ENCODE results near the gene HSP90AB1.

The HSP90AB1 gene

GRCh38 chr6:44237813-44238433 is 9.0 kb upstream of the HSP90AB1 start (continued):
- TF ChIP-seq AEBP2 (tag by site-specific recombination; IDR thresholded peaks at IDR 0.05; ENCODE audit: borderline replicate concordance), result no peak
- peak; percentile 49; the same call in 1 of the 2 replicates for TF ChIP-seq SP3 (tag by site-specific recombination; IDR thresholded peaks at IDR 0.05)
- TF ChIP-seq ZNF548 (tag by site-specific recombination; IDR thresholded peaks at IDR 0.05), result 0 out of 2 replicates have a peak, but pooled peaks have one; percentile 11
- peak; percentile 84 for TF ChIP-seq ZNF629 (tag by site-specific recombination; IDR thresholded peaks at IDR 0.05)
- no peak for TF ChIP-seq ZNF114 (tag by site-specific recombination; IDR thresholded peaks at IDR 0.05)
- peak; percentile 75 for TF ChIP-seq KLF16 (tag by site-specific recombination; IDR thresholded peaks at IDR 0.05)
- TF ChIP-seq ZNF133 (tag by site-specific recombination; IDR thresholded peaks at IDR 0.05), result no peak
- peak; percentile 23; the same call in 1 of the 2 replicates for TF ChIP-seq ZBTB6 (tag by site-specific recombination; IDR thresholded peaks at IDR 0.05)
- no peak for TF ChIP-seq ZNF175 (tag by site-specific recombination; IDR thresholded peaks at IDR 0.05)
- TF ChIP-seq ZNF561 (tag by site-specific recombination; IDR thresholded peaks at IDR 0.05; ENCODE audit: borderline replicate concordance), result no peak; the same call in 1 of the 2 replicates
- TF ChIP-seq ZBTB1 (tag by site-specific recombination; IDR thresholded peaks at IDR 0.05), result no peak; the same call in 1 of the 2 replicates
- TF ChIP-seq ZNF768 (tag by site-specific recombination; IDR thresholded peaks at IDR 0.05), result no peak
- TF ChIP-seq ZNF292 (tag by site-specific recombination; IDR thresholded peaks at IDR 0.05; ENCODE audit: borderline replicate concordance, low read depth), result no peak

GRCh38 chr6:44238687-44239350 is 8.1 kb upstream of the HSP90AB1 start:
- Histone ChIP-seq H3K4me3 (ENCODE audit: low read depth, low read length) (no peak overlapping the region), H3K9me3 (ENCODE audit: control insufficient read depth, insufficient read depth, low read depth, low read length) (no peaks in the 10 kb centered on the region), H3K36me3 (ENCODE audit: control insufficient read depth in 2 of 2, insufficient read depth in 1 of 2, low read length in 2 of 2) (peaks cover 2 to 19% of the 10 kb centered on the region in 2 experiments; a peak in 2 of 3 replicates), H3K27ac (ENCODE audit: extremely low read depth, low read depth, low read length) (no peak overlapping the region), H3K4me1 (ENCODE audit: control insufficient read depth, insufficient read depth, low read length) (peaks cover 4% of the 10 kb centered on the region; the same call in 1 of the 2 replicates)
- POLR2A ChIA-PET, result interaction anchor here (0.6 kb wide), 1 partner anchor 8 kb away, joined by 3 read pairs; the partner anchor contains the start of gene HSP90AB1
- CTCF ChIA-PET, result interaction anchor here (0.7 to 7.8 kb wide), 10 partner anchors 13 to 142 kb away, joined by 3 to 148 read pairs (median 11); partner anchors contain the start of genes SLC29A1 and SLC35B2
- TF ChIP-seq ZBTB11 (tag by site-specific recombination; conservative IDR thresholded peaks at IDR 0.05; ENCODE audit: low read depth) (no peak), INSM2 (tag by site-specific recombination; IDR thresholded peaks at IDR 0.05) (no peak), ZNF596 (tag by site-specific recombination; IDR thresholded peaks at IDR 0.05) (no peak), ZNF423 (tag by site-specific recombination; IDR thresholded peaks at IDR 0.05) (no peak), ZBTB1 (tag by site-specific recombination; IDR thresholded peaks at IDR 0.05) (no peak), ZNF600 (tag by site-specific recombination; IDR thresholded peaks at IDR 0.05) (peak; percentile 73), ZBTB17 (tag by site-specific recombination; IDR thresholded peaks at IDR 0.05) (peak; percentile 59; the same call in 1 of the 2 replicates), ZNF654 (tag by site-specific recombination; IDR thresholded peaks at IDR 0.05; ENCODE audit: low read depth) (no peak), OSR2 (tag by site-specific recombination; IDR thresholded peaks at IDR 0.05) (no peak), PRDM4 (tag by site-specific recombination; IDR thresholded peaks at IDR 0.05) (no peak), ZNF157 (tag by site-specific recombination; IDR thresholded peaks at IDR 0.05) (no peak), GLIS1 (tag by site-specific recombination; IDR thresholded peaks at IDR 0.05) (peak; percentile 70)
